ENCODE data around the gene UBE2L5. TPM values are rescaled to one million over a fixed set of nuclear protein-coding genes. Genes with fewer than 3 reads are reported as not detected.

UBE2L5 gene
- total and polyA plus RNA-seq, 7 experiments from 2014 or later: 0.14 TPM; not detected in 6

GRCh38 chr13:30400376-30400775, 21.9 kb upstream of the UBE2L5 start:
- Histone ChIP-seq H3K27ac (ENCODE audit: low read depth, low read length) (no peak overlapping the region), H3K4me1 (ENCODE audit: control insufficient read depth in 2 of 2, insufficient read depth in 2 of 2, low read length in 2 of 2) (peaks cover 5 to 10% of the 10 kb centered on the region in 2 donors), H3K36me3 (ENCODE audit: control insufficient read depth in 2 of 3, insufficient read depth in 3 of 3, low read length in 3 of 3) (no peaks in the 10 kb centered on the region), H3K9me3 (ENCODE audit: control insufficient read depth in 2 of 3, low read length in 3 of 3) (no peaks in the 10 kb centered on the region), H3K27me3 (ENCODE audit: control insufficient read depth in 2 of 2, insufficient read depth in 2 of 2, low read length in 2 of 2) (no peaks in the 10 kb centered on the region), H3K4me3 (ENCODE audit: low read length) (no peak overlapping the region)
- DNase-seq (no peak), ATAC-seq (no peak)
- ChIA-PET POLR2A (interaction anchor here (0.8 kb wide), 1 partner anchor 26 kb away, joined by 4 read pairs; no protein-coding TSS in a partner anchor), CTCF (interaction anchor here (1.0 kb wide), 1 partner anchor 26 kb away, joined by 3 read pairs; no protein-coding TSS in a partner anchor)
- Mint-ChIP-seq H3K27ac (peak overlapping the region in 1 of 9 donors; percentile 20), H3K27me3 (peaks cover 0 to 4% (median 0%) of the 10 kb centered on the region in 5 donors), H3K4me1 (peaks cover 2 to 21% (median 17%) of the 10 kb centered on the region in 7 donors), H3K9me3 (no peaks in the 10 kb centered on the region), H3K4me3 (no peak overlapping the region), H3K36me3 (peaks cover 0 to 4% (median 0%) of the 10 kb centered on the region in 5 donors)
- intact Hi-C loops (cut with micrococcal nuclease): no loop called here

GRCh38 chr13:30401347-30401746, 20.9 kb upstream of the UBE2L5 start:
- Histone ChIP-seq H3K36me3 (ENCODE audit: control insufficient read depth in 2 of 3, insufficient read depth in 3 of 3, low read length in 3 of 3) (no peaks in the 10 kb centered on the region), H3K27me3 (ENCODE audit: control insufficient read depth in 2 of 2, insufficient read depth in 2 of 2, low read length in 2 of 2) (no peaks in the 10 kb centered on the region), H3K4me3 (ENCODE audit: low read length) (no peak overlapping the region), H3K27ac (ENCODE audit: low read depth, low read length) (no peak overlapping the region), H3K9me3 (ENCODE audit: control insufficient read depth in 2 of 3, low read length in 3 of 3) (no peaks in the 10 kb centered on the region), H3K4me1 (ENCODE audit: control insufficient read depth in 2 of 2, insufficient read depth in 2 of 2, low read length in 2 of 2) (peaks cover 0 to under 1% of the 10 kb centered on the region in 2 donors)
- no peaks in the 10 kb centered on the region for H3K9me3 Mint-ChIP-seq
- DNase-seq: no peak
- no peak for ATAC-seq
- intact Hi-C loops (cut with micrococcal nuclease): no loop called here
- no peak overlapping the region for H3K4me3 Mint-ChIP-seq
- H3K27me3 Mint-ChIP-seq: peaks cover 0 to 8% (median 0%) of the 10 kb centered on the region in 5 donors
- H3K36me3 Mint-ChIP-seq: peaks cover 0 to 4% (median 0%) of the 10 kb centered on the region in 5 donors
- peaks cover 0 to 12% (median 11%) of the 10 kb centered on the region in 7 donors for H3K4me1 Mint-ChIP-seq
- H3K27ac Mint-ChIP-seq: no peak overlapping the region
- ChIA-PET POLR2A (interaction anchor here (1.2 kb wide), 1 partner anchor 27 kb away, joined by 5 read pairs; no protein-coding TSS in a partner anchor), CTCF (interaction anchor here (1.2 kb wide), 1 partner anchor 27 kb away, joined by 3 read pairs; no protein-coding TSS in a partner anchor)

DNA sequence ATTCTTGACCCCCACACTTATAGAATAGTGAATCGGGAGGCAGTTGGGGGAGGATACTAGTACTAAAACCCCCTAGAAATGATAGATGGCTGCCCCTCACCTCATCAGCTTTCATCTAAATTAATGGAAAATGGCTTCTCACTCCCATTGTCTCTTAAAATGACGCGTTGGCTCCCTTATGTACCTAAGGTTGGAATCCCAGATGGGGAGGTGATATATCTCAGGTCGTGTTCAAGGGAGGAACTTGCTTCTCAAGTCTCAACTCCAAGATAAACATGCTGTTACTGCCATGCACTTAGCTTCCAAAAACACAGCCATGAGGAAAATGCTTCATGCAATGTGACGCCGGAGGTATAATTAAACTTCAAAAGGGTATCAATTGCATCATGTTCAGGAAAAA, 18.8 kb upstream of the UBE2L5 start:
- peaks cover 0 to 13% (median 0%) of the 10 kb centered on the region in 5 donors for H3K27me3 Mint-ChIP-seq
- peak overlapping the region in 1 of 10 donors; percentile 29 for H3K4me3 Mint-ChIP-seq
- Histone ChIP-seq H3K4me3 (ENCODE audit: low read length) (no peak overlapping the region), H3K27me3 (ENCODE audit: control insufficient read depth in 2 of 2, insufficient read depth in 2 of 2, low read length in 2 of 2) (no peaks in the 10 kb centered on the region), H3K36me3 (ENCODE audit: control insufficient read depth in 2 of 3, insufficient read depth in 3 of 3, low read length in 3 of 3) (no peaks in the 10 kb centered on the region), H3K9me3 (ENCODE audit: control insufficient read depth in 2 of 3, low read length in 3 of 3) (no peaks in the 10 kb centered on the region), H3K4me1 (ENCODE audit: control insufficient read depth in 2 of 2, insufficient read depth in 2 of 2, low read length in 2 of 2) (peaks cover 4 to 7% of the 10 kb centered on the region in 2 donors), H3K27ac (ENCODE audit: low read depth, low read length) (no peak overlapping the region)
- ATAC-seq (no peak), DNase-seq (no peak)
- no peaks in the 10 kb centered on the region for H3K9me3 Mint-ChIP-seq
- POLR2A ChIA-PET: interaction anchor here (1.1 kb wide), 1 partner anchor 28 kb away, joined by 3 read pairs; no protein-coding TSS in a partner anchor
- CTCF ChIA-PET: no interaction called here
- no peak overlapping the region for H3K27ac Mint-ChIP-seq
- H3K36me3 Mint-ChIP-seq: peaks cover 0 to 2% (median 0%) of the 10 kb centered on the region in 5 donors
- peaks cover 4 to 18% (median 15%) of the 10 kb centered on the region in 7 donors for H3K4me1 Mint-ChIP-seq
- intact Hi-C loops (cut with micrococcal nuclease): no loop called here

DNA sequence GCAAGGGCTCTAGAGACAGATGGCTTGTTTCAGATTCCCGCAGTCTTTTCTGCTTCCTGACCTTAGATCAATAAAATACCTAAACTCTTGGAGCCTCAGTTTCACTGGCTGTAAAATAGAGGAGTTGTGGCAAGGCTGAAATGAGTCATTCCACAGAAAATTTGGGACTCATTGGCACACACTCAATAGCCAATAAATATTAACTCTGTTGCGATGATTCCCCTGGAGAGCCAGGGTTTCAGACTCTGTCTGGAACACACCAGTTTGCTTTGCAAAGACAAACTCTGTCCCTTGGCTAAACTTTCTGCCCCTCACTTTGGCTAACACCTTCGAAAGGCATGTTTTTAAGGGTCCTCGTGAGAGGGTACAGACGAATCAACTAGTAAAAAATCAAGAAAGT, 18.1 kb upstream of the UBE2L5 start:
- Histone ChIP-seq H3K27ac (ENCODE audit: low read depth, low read length) (no peak overlapping the region), H3K4me3 (ENCODE audit: low read length) (no peak overlapping the region), H3K4me1 (ENCODE audit: control insufficient read depth in 2 of 2, insufficient read depth in 2 of 2, low read length in 2 of 2) (peaks cover 9 to 13% of the 10 kb centered on the region in 2 donors), H3K36me3 (ENCODE audit: control insufficient read depth in 2 of 3, insufficient read depth in 3 of 3, low read length in 3 of 3) (no peaks in the 10 kb centered on the region), H3K27me3 (ENCODE audit: control insufficient read depth in 2 of 2, insufficient read depth in 2 of 2, low read length in 2 of 2) (no peaks in the 10 kb centered on the region), H3K9me3 (ENCODE audit: control insufficient read depth in 2 of 3, low read length in 3 of 3) (no peaks in the 10 kb centered on the region)
- intact Hi-C loops (cut with micrococcal nuclease): no loop called here
- DNase-seq: no peak
- peaks cover 4 to 21% (median 18%) of the 10 kb centered on the region in 7 donors for H3K4me1 Mint-ChIP-seq
- peaks cover 0 to 2% (median 0%) of the 10 kb centered on the region in 5 donors for H3K36me3 Mint-ChIP-seq
- ChIA-PET POLR2A (interaction anchor here (1.1 to 3.2 kb wide), 3 partner anchors 9 to 30 kb away, joined by 3 to 27 read pairs (median 5); no protein-coding TSS in a partner anchor), CTCF (interaction anchor here (1.7 kb wide), 1 partner anchor 30 kb away, joined by 8 read pairs; no protein-coding TSS in a partner anchor)
- no peak overlapping the region for H3K27ac Mint-ChIP-seq
- H3K4me3 Mint-ChIP-seq: no peak overlapping the region
- H3K27me3 Mint-ChIP-seq: peaks cover 0 to 13% (median 0%) of the 10 kb centered on the region in 5 donors
- no peak for ATAC-seq
- peaks cover 0 to 3% (median 0%) of the 10 kb centered on the region in 11 donors for H3K9me3 Mint-ChIP-seq

GRCh38 chr13:30406779-30407416, 15.4 kb upstream of the UBE2L5 start:
- POLR2A ChIA-PET: interaction anchor here (0.6 to 3.2 kb wide), 11 partner anchors 10 to 66 kb away, joined by 3 to 27 read pairs (median 6); partner anchors contain the start of gene UBE2L5
- ATAC-seq (no peak), DNase-seq (no peak)
- H3K27me3 Mint-ChIP-seq: peaks cover 0 to 13% (median 0%) of the 10 kb centered on the region in 5 donors
- H3K27ac Mint-ChIP-seq: peak overlapping the region in 7 of 9 donors; percentile 12 to 74 (median 38)
- H3K36me3 Mint-ChIP-seq: no peaks in the 10 kb centered on the region
- H3K9me3 Mint-ChIP-seq: peaks cover 0 to 3% (median 0%) of the 10 kb centered on the region in 11 donors
- Histone ChIP-seq H3K9me3 (ENCODE audit: control insufficient read depth in 2 of 3, low read length in 3 of 3) (no peaks in the 10 kb centered on the region), H3K27me3 (ENCODE audit: control insufficient read depth in 2 of 2, insufficient read depth in 2 of 2, low read length in 2 of 2) (no peaks in the 10 kb centered on the region), H3K27ac (ENCODE audit: low read depth, low read length) (no peak overlapping the region), H3K36me3 (ENCODE audit: control insufficient read depth in 2 of 3, insufficient read depth in 3 of 3, low read length in 3 of 3) (no peaks in the 10 kb centered on the region), H3K4me1 (ENCODE audit: control insufficient read depth in 2 of 2, insufficient read depth in 2 of 2, low read length in 2 of 2) (peaks cover 9 to 14% of the 10 kb centered on the region in 2 donors), H3K4me3 (ENCODE audit: low read length) (no peak overlapping the region)
- CTCF ChIA-PET: interaction anchor here (0.6 to 2.4 kb wide), 6 partner anchors 30 to 274 kb away, joined by 3 to 7 read pairs (median 4); no protein-coding TSS in a partner anchor
- H3K4me1 Mint-ChIP-seq: peaks cover 6 to 40% (median 30%) of the 10 kb centered on the region in 7 donors
- intact Hi-C loops (cut with micrococcal nuclease): loop anchor here in 1 of 2 donors (5.0 kb wide), 1 partner anchor 35 kb away; no protein-coding TSS in a partner anchor
- peak overlapping the region in 4 of 10 donors; percentile 17 to 60 (median 33) for H3K4me3 Mint-ChIP-seq

- Mint-ChIP-seq H3K9me3 (peaks cover 0 to 3% (median 0%) of the 10 kb centered on the region in 11 donors), H3K27me3 (peaks cover 0 to 12% (median 0%) of the 10 kb centered on the region in 5 donors), H3K4me3 (peak overlapping the region; percentile 64 to 78 (median 72)), H3K4me1 (peaks cover 6 to 46% (median 37%) of the 10 kb centered on the region in 7 donors), H3K27ac (peak overlapping the region; percentile 51 to 87 (median 83)), H3K36me3 (no peaks in the 10 kb centered on the region)
- Histone ChIP-seq H3K9me3 (ENCODE audit: control insufficient read depth in 2 of 3, low read length in 3 of 3) (no peaks in the 10 kb centered on the region), H3K4me1 (ENCODE audit: control insufficient read depth in 2 of 2, insufficient read depth in 2 of 2, low read length in 2 of 2) (peaks cover 9 to 14% of the 10 kb centered on the region in 2 donors), H3K4me3 (ENCODE audit: low read length) (peak overlapping the region; percentile 44), H3K36me3 (ENCODE audit: control insufficient read depth in 2 of 3, insufficient read depth in 3 of 3, low read length in 3 of 3) (no peaks in the 10 kb centered on the region), H3K27me3 (ENCODE audit: control insufficient read depth in 2 of 2, insufficient read depth in 2 of 2, low read length in 2 of 2) (no peaks in the 10 kb centered on the region), H3K27ac (ENCODE audit: low read depth, low read length) (peak overlapping the region; percentile 52)
- DNase-seq (peak; percentile 78 to 89 (median 85)), ATAC-seq (peak; percentile 97)
- ChIA-PET CTCF (interaction anchor here (0.6 to 2.4 kb wide), 5 partner anchors 32 to 276 kb away, joined by 3 to 7 read pairs (median 5); no protein-coding TSS in a partner anchor), POLR2A (interaction anchor here (0.6 to 2.7 kb wide), 9 partner anchors 13 to 55 kb away, joined by 3 to 19 read pairs (median 6); partner anchors contain the start of gene UBE2L5)
- intact Hi-C loops (cut with micrococcal nuclease): loop anchor here (1.0 to 5.0 kb wide), 13 partner anchors 13 to 394 kb away; partner anchors contain the start of genes UBE2L5 (in 2 of the 2), HMGB1 (in 1 of the 2) and USPL1 (in 1 of the 2)
Observed at GRCh38 chr13:30408319-30409101, 13.8 kb upstream of the UBE2L5 start.

All from naive thymus-derived CD4-positive, alpha-beta T cell (primary cell).